Neural cell (in vitro differentiated cells): ENCODE data around the gene NCBP3. TPM values are rescaled to one million over a fixed set of nuclear protein-coding genes. Genes with fewer than 3 reads are reported as not detected.

Experiments
- H2AFZ ChIP-seq: fragments of 200-600, 300-800 bp; sonication (generic), shearing (Covaris generic); 2 replicates; pipeline ENCODE4 v1.6.0; 2014; ENCODE audit warnings: low read depth, mild to moderate bottlenecking, antibody characterized with exemption, low read length, moderate library complexity
- H3F3A ChIP-seq: fragments of 200-600 bp; shearing (Covaris generic); 2 replicates; pipeline ENCODE4 v1.6.1; 2016; ENCODE audit warnings: mild to moderate bottlenecking, moderate library complexity, mixed read lengths, antibody characterized with exemption, low read length; ENCODE audit not compliant: insufficient read depth, poor library complexity, severe bottlenecking
- H3K27ac ChIP-seq: fragments of 200-600, 300-800 bp; sonication (generic), shearing (Covaris generic); 2 replicates; pipeline ENCODE4 v1.5.1; 2014; ENCODE audit warnings: mild to moderate bottlenecking, low read length, moderate library complexity
- H3K27me3 ChIP-seq: fragments of 300-800, 200-600 bp; sonication (generic), shearing (Covaris generic); 2 replicates; pipeline ENCODE4 v1.6.0; 2014; ENCODE audit warnings: mild to moderate bottlenecking, low read depth, low read length, moderate library complexity; ENCODE audit not compliant: insufficient read depth
- H3K36me3 ChIP-seq: fragments of 300-800, 200-600 bp; sonication (generic), shearing (Covaris generic); 2 replicates; pipeline ENCODE4 v1.5.1; 2014; ENCODE audit warnings: mild to moderate bottlenecking, antibody characterized with exemption, low read length, moderate library complexity; ENCODE audit not compliant: insufficient read depth
- H3K4me2 ChIP-seq: fragments of 300-800, 200-600 bp; sonication (generic), shearing (Covaris generic); 2 replicates; pipeline ENCODE4 v1.6.0; 2014; ENCODE audit warnings: mild to moderate bottlenecking, low read length
- H3K4me3 ChIP-seq: fragments of 300-800, 200-600 bp; sonication (generic), shearing (Covaris generic); 2 replicates; pipeline ENCODE4 v1.5.1; 2014; ENCODE audit warnings: mild to moderate bottlenecking, low read length, moderate library complexity
- H3K79me2 ChIP-seq: fragments of 200-600 bp; shearing (Covaris generic); replicated peaks from 2 replicates; pipeline ENCODE4 v1.6.0; 2014; ENCODE audit warnings: mild to moderate bottlenecking, low read length, moderate library complexity; ENCODE audit not compliant: insufficient read depth
- H3K9ac ChIP-seq: fragments of 300-800, 200-600 bp; sonication (generic), shearing (Covaris generic); 2 replicates; pipeline ENCODE4 v1.6.1; 2016; ENCODE audit warnings: mild to moderate bottlenecking, low read length, mixed read lengths
- H3K9me2 ChIP-seq: fragments of 200-600 bp; shearing (Covaris generic); 2 replicates; pipeline ENCODE4 v1.6.1; 2016; ENCODE audit warnings: mild to moderate bottlenecking, low read length, mixed read lengths; ENCODE audit not compliant: insufficient read depth
- H3K9me3 ChIP-seq: fragments of 200-600, 300-800 bp; sonication (generic), shearing (Covaris generic); 2 replicates; pipeline ENCODE4 v1.6.1; 2016; ENCODE audit warnings: mild to moderate bottlenecking, mixed run types, low read length, moderate library complexity, mixed read lengths
- H4K20me1 ChIP-seq: fragments of 200-600 bp; shearing (Covaris generic); 2 replicates; pipeline ENCODE4 v1.6.1; 2016; ENCODE audit warnings: mild to moderate bottlenecking, mixed run types; ENCODE audit not compliant: insufficient read depth
- CTCF ChIP-seq: fragments of 450-650 bp; IDR thresholded peaks from 2 replicates; pipeline ENCODE4 v1.5.1; 2014; ENCODE audit warnings: antibody characterized with exemption, mild to moderate bottlenecking, moderate library complexity; ENCODE audit not compliant: poor library complexity, severe bottlenecking
- EP300 ChIP-seq: fragments of 450-650 bp; conservative IDR thresholded peaks from 2 replicates; pipeline ENCODE4 v1.6.1; 2014; ENCODE audit warnings: antibody characterized with exemption, mild to moderate bottlenecking, moderate library complexity; ENCODE audit not compliant: poor library complexity, severe bottlenecking
- EZH2 ChIP-seq: fragments of 200-600, 300-800 bp; shearing (Covaris generic), sonication (generic); IDR thresholded peaks from 2 replicates; pipeline ENCODE4 v1.6.1; 2014; ENCODE audit warnings: antibody characterized with exemption, low read length, borderline replicate concordance, mild to moderate bottlenecking; ENCODE audit not compliant: insufficient read depth, poor library complexity, severe bottlenecking
- MXI1 ChIP-seq: fragments of 450-650 bp; conservative IDR thresholded peaks from 2 replicates; pipeline ENCODE4 v1.6.1; 2014; ENCODE audit warnings: antibody characterized with exemption, mild to moderate bottlenecking; ENCODE audit not compliant: poor library complexity, severe bottlenecking
- POLR2AphosphoS5 ChIP-seq: IDR thresholded peaks from 2 replicates; pipeline ENCODE4 v1.6.1; 2012
- RAD21 ChIP-seq: fragments of 450-650 bp; conservative IDR thresholded peaks from 2 replicates; pipeline ENCODE4 v1.6.1; 2014; ENCODE audit warnings: antibody characterized with exemption, mild to moderate bottlenecking, moderate library complexity
- REST ChIP-seq: IDR thresholded peaks from 2 replicates; pipeline ENCODE4 v1.6.1; 2012; ENCODE audit warnings: borderline replicate concordance
- SMC3 ChIP-seq: fragments of 450-650 bp; conservative IDR thresholded peaks from 2 replicates; pipeline ENCODE4 v1.6.1; 2014; ENCODE audit warnings: antibody characterized with exemption, mild to moderate bottlenecking, moderate library complexity; ENCODE audit not compliant: poor library complexity
- TAF1 ChIP-seq: IDR thresholded peaks from 2 replicates; pipeline ENCODE4 v1.6.1; 2012; ENCODE audit warnings: low read depth
- polyA plus RNA-seq: library from polyadenylated mRNA; depleted of rRNA; stranded (reverse); fragments of >200 nt; gene quantifications from 2 replicates; pipeline ENCODE4 v1.2.3, GENCODE V29; 2014

The NCBP3 gene
- polyA plus RNA-seq, 1 donor from 2014 or later: 132 TPM

GRCh38 chr17:3796110-3796821 lies 49.8 kb downstream of the NCBP3 start:
- Histone ChIP-seq H3K9me2 (no peaks in the 10 kb centered on the region), H3K36me3 (no peaks in the 10 kb centered on the region), H3K9me3 (no peaks in the 10 kb centered on the region), H3K4me3 (no peak overlapping the region), H2AFZ (no peak overlapping the region), H3K4me2 (no peak overlapping the region), H3K79me2 (no peaks in the 10 kb centered on the region), H3F3A (no peaks in the 10 kb centered on the region), H3K9ac (no peak overlapping the region), H3K27me3 (no peaks in the 10 kb centered on the region), H3K27ac (no peak overlapping the region), H4K20me1 (no peaks in the 10 kb centered on the region)
- TF ChIP-seq EZH2 (no peak), MXI1 (no peak), CTCF (no peak), RAD21 (no peak), REST (no peak), POLR2AphosphoS5 (no peak), TAF1 (no peak), SMC3 (no peak), EP300 (no peak)

GRCh38 chr17:3795390-3796102 lies 50.5 kb downstream of the NCBP3 start:
- Histone ChIP-seq H3K4me3 (no peak overlapping the region), H3K27ac (no peak overlapping the region), H3K4me2 (no peak overlapping the region), H3K9me3 (no peaks in the 10 kb centered on the region), H3K36me3 (no peaks in the 10 kb centered on the region), H3K9me2 (no peaks in the 10 kb centered on the region), H3F3A (no peaks in the 10 kb centered on the region), H3K79me2 (no peaks in the 10 kb centered on the region), H3K27me3 (no peaks in the 10 kb centered on the region), H3K9ac (no peak overlapping the region), H2AFZ (no peak overlapping the region), H4K20me1 (no peaks in the 10 kb centered on the region)
- TF ChIP-seq TAF1: no peak
- no peak for TF ChIP-seq RAD21
- no peak for TF ChIP-seq REST
- TF ChIP-seq EZH2: no peak
- no peak for TF ChIP-seq MXI1
- no peak for TF ChIP-seq EP300
- no peak for TF ChIP-seq SMC3
- no peak for TF ChIP-seq POLR2AphosphoS5
- no peak for TF ChIP-seq CTCF
